Left hindlimb (tissue), 1 donor: Measurements from ENCODE around the gene PDGFB.

Experiments
- DNase-seq: peaks from one replicate; pipeline ENCODE4 v3.0.0-alpha.2; 2018

Gene PDGFB

GRCh38 chr22:39238966-39239505 lies 5.7 kb downstream of the PDGFB start:
- no peak for DNase-seq

- no peak for DNase-seq
These were observed 6.2 kb downstream of the PDGFB start for GRCh38 chr22:39238561-39238960.

- no peak for DNase-seq
These were observed 6.7 kb downstream of the PDGFB start for GRCh38 chr22:39238101-39238466.

GRCh38 chr22:39237318-39238100 lies 7.3 kb downstream of the PDGFB start:
- no peak for DNase-seq

- DNase-seq = peak; percentile 67
These were observed 8.2 kb downstream of the PDGFB start for GRCh38 chr22:39236321-39237317.

GRCh38 chr22:39234867-39235687 lies 9.7 kb downstream of the PDGFB start:
- no peak for DNase-seq

- no peak for DNase-seq
These were observed 10.4 kb downstream of the PDGFB start for GRCh38 chr22:39234472-39234787.

- DNase-seq = no peak
These were observed 10.9 kb downstream of the PDGFB start for GRCh38 chr22:39233710-39234471.

- no peak for DNase-seq
These were observed 11.7 kb downstream of the PDGFB start for GRCh38 chr22:39232806-39233709.

GRCh38 chr22:39232246-39232645 lies 12.5 kb downstream of the PDGFB start:
- no peak for DNase-seq

- no peak for DNase-seq
These were observed 13.4 kb downstream of the PDGFB start for GRCh38 chr22:39231197-39231950.

- no peak for DNase-seq
These were observed 14.3 kb downstream of the PDGFB start for GRCh38 chr22:39230261-39231196.

- no peak for DNase-seq
These were observed 15.0 kb downstream of the PDGFB start for GRCh38 chr22:39229688-39230260.

GRCh38 chr22:39229075-39229474 lies 15.7 kb downstream of the PDGFB start:
- no peak for DNase-seq

GRCh38 chr22:39227542-39228272 lies 17.1 kb downstream of the PDGFB start:
- DNase-seq = no peak

- DNase-seq = no peak
These were observed 18.4 kb downstream of the PDGFB start for GRCh38 chr22:39226353-39226752.

- DNase-seq = no peak
These were observed 19.2 kb downstream of the PDGFB start for GRCh38 chr22:39225591-39225990.

- DNase-seq = peak; percentile 17
These were observed 20.2 kb downstream of the PDGFB start for GRCh38 chr22:39224550-39224949.
